ENCODE results near the gene ZNF536. TPM values are rescaled to one million over a fixed set of nuclear protein-coding genes. Genes with fewer than 3 reads are reported as not detected.
A peak's percentile ranks its signal among the peaks of the same experiment; 100 is the strongest.

ZNF536 gene
- polyA plus RNA-seq, 1 of the 3 experiments (the other 2 are of a cell fraction) = 0.41 TPM

DNA sequence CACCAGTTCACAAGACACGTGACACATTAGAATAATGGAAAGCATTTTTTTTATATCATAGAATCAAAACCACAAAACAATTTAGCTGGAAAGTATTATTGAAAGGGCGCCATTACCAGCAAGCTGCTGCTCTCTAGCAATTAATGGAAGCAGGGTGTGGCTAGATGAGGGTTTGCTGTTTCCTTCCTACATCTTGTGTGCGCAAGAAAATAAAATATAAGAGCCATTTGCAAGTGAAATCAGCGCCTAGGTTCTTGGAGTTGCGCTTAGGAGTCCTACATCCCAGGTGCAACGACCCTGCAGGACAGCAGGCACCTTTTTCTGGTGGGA, 140.9 kb downstream of the ZNF536 start:
- H3K9ac ChIP-seq = no peak overlapping the region
- no peaks in the 10 kb centered on the region for H3K9me2 ChIP-seq
- WGBS (ENCODE audit: low lambda C conversion rate) = 28% methylated on average over 6 of the region's 6 CpGs
- CTCF ChIA-PET = interaction anchor here (0.6 to 1.7 kb wide), 4 partner anchors 9 to 141 kb away, joined by 3 to 5 read pairs (median 3); no protein-coding TSS in a partner anchor
- H3K4me3 ChIP-seq (ENCODE audit: low read depth in 2 of 2, low read length in 1 of 2) = no peak overlapping the region
- no peaks in the 10 kb centered on the region for H3K27me3 ChIP-seq (ENCODE audit: insufficient read depth)
- no peak overlapping the region for H3K4me2 ChIP-seq
- no peaks in the 10 kb centered on the region for H4K20me1 ChIP-seq (ENCODE audit: insufficient read depth)
- TF ChIP-seq FOXJ3 (CRISPR knock-in tag; IDR thresholded peaks at IDR 0.05) = no peak
- TF ChIP-seq JUND (IDR thresholded peaks at IDR 0.05) = no peak
- no peak for TF ChIP-seq POLR2AphosphoS5 (IDR thresholded peaks at IDR 0.05; ENCODE audit: low read depth, low read length)
- no peak for TF ChIP-seq MEF2A (IDR thresholded peaks at IDR 0.05; ENCODE audit: borderline replicate concordance, low read depth)
- TF ChIP-seq RAD21 (IDR thresholded peaks at IDR 0.05; ENCODE audit: low read length) = no peak
- TF ChIP-seq, protein P1, sequence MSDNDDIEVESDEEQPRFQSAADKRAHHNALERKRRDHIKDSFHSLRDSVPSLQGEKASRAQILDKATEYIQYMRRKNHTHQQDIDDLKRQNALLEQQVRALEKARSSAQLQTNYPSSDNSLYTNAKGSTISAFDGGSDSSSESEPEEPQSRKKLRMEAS (IDR thresholded peaks at IDR 0.05; ENCODE audit: low read depth) = no peak
- TF ChIP-seq NFIC (IDR thresholded peaks at IDR 0.05; ENCODE audit: borderline replicate concordance) = no peak
- TF ChIP-seq SMC3 (IDR thresholded peaks at IDR 0.05; ENCODE audit: low read depth, low read length) = no peak
- no peak for TF ChIP-seq CHD2 (IDR thresholded peaks at IDR 0.05; ENCODE audit: low read length, partially characterized antibody)
- peak overlapping the region in 1 of 2 experiments; percentile 84; a peak in 2 of 4 replicates for H3K27ac ChIP-seq (ENCODE audit: low read depth in 2 of 2, low read length in 1 of 2)
- no peaks in the 10 kb centered on the region for H3K79me2 ChIP-seq (ENCODE audit: insufficient read depth)
- POLR2A ChIA-PET = no interaction called here
- no peaks in the 10 kb centered on the region for H3K36me3 ChIP-seq (replicated peaks in 1 of 2; ENCODE audit: control insufficient read depth in 1 of 2, insufficient read depth in 2 of 2, low read length in 1 of 2)
- peak; percentile 48 for DNase-seq
- H3K4me1 ChIP-seq (ENCODE audit: control insufficient read depth in 1 of 2, insufficient read depth in 2 of 2, low read depth in 1 of 2, low read length in 1 of 2) = peaks cover 0 to 26% of the 10 kb centered on the region in 2 experiments; a peak in 2 of 4 replicates
- H2AFZ ChIP-seq (ENCODE audit: low read depth) = no peak overlapping the region
- H3K9me3 ChIP-seq = no peaks in the 10 kb centered on the region
- H3F3A ChIP-seq (replicated peaks; ENCODE audit: insufficient read depth) = no peaks in the 10 kb centered on the region

DNA sequence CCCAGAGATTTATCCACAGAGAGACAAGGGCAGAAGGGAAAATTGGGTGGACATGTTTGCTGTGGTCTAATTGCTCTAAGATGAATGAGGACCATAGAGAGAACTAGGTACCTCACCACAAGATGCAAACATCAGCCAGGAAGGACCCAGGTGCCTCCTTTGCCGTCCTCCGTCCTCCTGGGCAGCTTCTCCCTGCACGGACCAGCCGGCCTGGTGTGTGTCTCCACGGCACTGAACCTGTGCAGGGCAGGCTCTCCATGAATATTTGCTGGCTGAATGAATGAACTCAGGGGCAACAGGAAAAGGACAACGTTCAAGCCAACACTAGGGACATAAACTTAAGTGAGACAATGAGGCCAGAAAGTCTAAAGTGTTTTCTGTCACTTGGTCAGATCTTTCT, 143.9 kb downstream of the ZNF536 start:
- Histone ChIP-seq H2AFZ (ENCODE audit: low read depth) (no peak overlapping the region), H3K4me3 (ENCODE audit: low read depth in 2 of 2, low read length in 1 of 2) (no peak overlapping the region), H3K9ac (no peak overlapping the region), H3K36me3 (replicated peaks in 1 of 2; ENCODE audit: control insufficient read depth in 1 of 2, insufficient read depth in 2 of 2, low read length in 1 of 2) (no peaks in the 10 kb centered on the region), H3K4me2 (no peak overlapping the region), H3K4me1 (ENCODE audit: control insufficient read depth in 1 of 2, insufficient read depth in 2 of 2, low read depth in 1 of 2, low read length in 1 of 2) (peaks cover 0 to 23% of the 10 kb centered on the region in 2 experiments; a peak in 2 of 4 replicates), H3K27ac (ENCODE audit: low read depth in 2 of 2, low read length in 1 of 2) (no peak overlapping the region), H4K20me1 (ENCODE audit: insufficient read depth) (no peaks in the 10 kb centered on the region), H3K27me3 (ENCODE audit: insufficient read depth) (no peaks in the 10 kb centered on the region), H3K9me2 (no peaks in the 10 kb centered on the region), H3K9me3 (no peaks in the 10 kb centered on the region), H3F3A (replicated peaks; ENCODE audit: insufficient read depth) (no peaks in the 10 kb centered on the region), H3K79me2 (ENCODE audit: insufficient read depth) (no peaks in the 10 kb centered on the region)
- ChIA-PET CTCF (no interaction called here), POLR2A (no interaction called here)
- TF ChIP-seq MXI1 (IDR thresholded peaks at IDR 0.05; ENCODE audit: low read depth, low read length) (no peak), RXRA (IDR thresholded peaks at IDR 0.05; ENCODE audit: borderline replicate concordance, low read depth) (no peak), FOXM1 (IDR thresholded peaks at IDR 0.05; ENCODE audit: low read depth) (no peak), RCOR1 (IDR thresholded peaks at IDR 0.05; ENCODE audit: low read length) (no peak), RAD21 (IDR thresholded peaks at IDR 0.05; ENCODE audit: low read length) (no peak), SMC3 (IDR thresholded peaks at IDR 0.05; ENCODE audit: low read depth, low read length) (no peak), GABPA (IDR thresholded peaks at IDR 0.05; ENCODE audit: low read depth) (no peak), GATA2 (CRISPR knock-in tag; IDR thresholded peaks at IDR 0.05) (no peak)
- TF ChIP-seq, protein P2, sequence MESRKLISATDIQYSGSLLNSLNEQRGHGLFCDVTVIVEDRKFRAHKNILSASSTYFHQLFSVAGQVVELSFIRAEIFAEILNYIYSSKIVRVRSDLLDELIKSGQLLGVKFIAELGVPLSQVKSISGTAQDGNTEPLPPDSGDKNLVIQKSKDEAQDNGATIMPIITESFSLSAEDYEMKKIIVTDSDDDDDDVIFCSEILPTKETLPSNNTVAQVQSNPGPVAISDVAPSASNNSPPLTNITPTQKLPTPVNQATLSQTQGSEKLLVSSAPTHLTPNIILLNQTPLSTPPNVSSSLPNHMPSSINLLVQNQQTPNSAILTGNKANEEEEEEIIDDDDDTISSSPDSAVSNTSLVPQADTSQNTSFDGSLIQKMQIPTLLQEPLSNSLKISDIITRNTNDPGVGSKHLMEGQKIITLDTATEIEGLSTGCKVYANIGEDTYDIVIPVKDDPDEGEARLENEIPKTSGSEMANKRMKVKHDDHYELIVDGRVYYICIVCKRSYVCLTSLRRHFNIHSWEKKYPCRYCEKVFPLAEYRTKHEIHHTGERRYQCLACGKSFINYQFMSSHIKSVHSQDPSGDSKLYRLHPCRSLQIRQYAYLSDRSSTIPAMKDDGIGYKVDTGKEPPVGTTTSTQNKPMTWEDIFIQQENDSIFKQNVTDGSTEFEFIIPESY (IDR thresholded peaks at IDR 0.05; ENCODE audit: borderline replicate concordance, low read depth) = no peak
- 36% methylated on average over 6 of the region's 6 CpGs for WGBS (ENCODE audit: low lambda C conversion rate)
- no peak for DNase-seq
